ENCODE data around the gene HS6ST1.

The HS6ST1 gene

GRCh38 chr2:128310094-128310716 lies 8.5 kb downstream of the HS6ST1 start:
- DNase-seq: no peak

GRCh38 chr2:128309280-128310093 lies 9.2 kb downstream of the HS6ST1 start:
- DNase-seq: no peak

GRCh38 chr2:128308889-128309279 lies 9.8 kb downstream of the HS6ST1 start:
- no peak for DNase-seq

- no peak for DNase-seq
Observed at GRCh38 chr2:128308284-128308731, 10.4 kb downstream of the HS6ST1 start.

GRCh38 chr2:128307595-128307994 lies 11.1 kb downstream of the HS6ST1 start:
- DNase-seq: no peak

GRCh38 chr2:128306931-128307460 lies 11.7 kb downstream of the HS6ST1 start:
- DNase-seq: no peak

GRCh38 chr2:128306081-128306930 lies 12.4 kb downstream of the HS6ST1 start:
- peak; percentile 41 for DNase-seq

- no peak for DNase-seq
Observed at GRCh38 chr2:128305555-128306080, 13.1 kb downstream of the HS6ST1 start.

GRCh38 chr2:128304715-128305554 lies 13.7 kb downstream of the HS6ST1 start:
- DNase-seq: peak; percentile 73

GRCh38 chr2:128304330-128304714 lies 14.3 kb downstream of the HS6ST1 start:
- no peak for DNase-seq

GRCh38 chr2:128303911-128304310 lies 14.8 kb downstream of the HS6ST1 start:
- DNase-seq: no peak

- no peak for DNase-seq
Observed at GRCh38 chr2:128303095-128303791, 15.4 kb downstream of the HS6ST1 start.

- DNase-seq: no peak
Observed at GRCh38 chr2:128302744-128303067, 16.0 kb downstream of the HS6ST1 start.

- no peak for DNase-seq
Observed at GRCh38 chr2:128302011-128302743, 16.5 kb downstream of the HS6ST1 start.

- peak; percentile 84 for DNase-seq
Observed at GRCh38 chr2:128301501-128301966, 17.1 kb downstream of the HS6ST1 start.

- no peak for DNase-seq
Observed at GRCh38 chr2:128301021-128301420, 17.6 kb downstream of the HS6ST1 start.

- DNase-seq: no peak
Observed at GRCh38 chr2:128300151-128301020, 18.3 kb downstream of the HS6ST1 start.

GRCh38 chr2:128299628-128300027 lies 19.0 kb downstream of the HS6ST1 start:
- no peak for DNase-seq

GRCh38 chr2:128298846-128299507 lies 19.7 kb downstream of the HS6ST1 start:
- no peak for DNase-seq

All from amniotic stem cell (primary cell).